ENCODE data around the gene TMEM163. TPM values are rescaled to one million over a fixed set of nuclear protein-coding genes. Genes with fewer than 3 reads are reported as not detected.

The TMEM163 gene
- total RNA-seq, 2 donors from 2014 or later, result 0.24 TPM; not detected in 1

GRCh38 chr2:134438371-134438770 is 280.4 kb downstream of the TMEM163 start:
- H3K27ac Mint-ChIP-seq, result no peak overlapping the region
- Histone ChIP-seq H3K27me3 (ENCODE audit: control insufficient read depth, insufficient read depth, low read length, poor library complexity, severe bottlenecking) (no peaks in the 10 kb centered on the region), H3K27ac (ENCODE audit: low read depth, low read length) (no peak overlapping the region), H3K4me3 (ENCODE audit: low read length) (no peak overlapping the region), H3K36me3 (ENCODE audit: control insufficient read depth, insufficient read depth, low read length) (peaks cover 4% of the 10 kb centered on the region), H3K9ac (ENCODE audit: extremely low read depth, low read length, poor library complexity, severe bottlenecking) (no peak overlapping the region), H3K9me3 (ENCODE audit: control insufficient read depth, low read length) (no peaks in the 10 kb centered on the region), H3K4me1 (ENCODE audit: control insufficient read depth, insufficient read depth, low read length) (no peaks in the 10 kb centered on the region)
- DNase-seq, result no peak
- H3K9me3 Mint-ChIP-seq, result no peaks in the 10 kb centered on the region
- TF ChIP-seq CTCF (conservative IDR thresholded peaks at IDR 0.05), result no peak
- no peaks in the 10 kb centered on the region for H3K27me3 Mint-ChIP-seq (ENCODE audit: insufficient read depth)
- no peak overlapping the region for H3K4me3 Mint-ChIP-seq
- peaks cover 8% of the 10 kb centered on the region for H3K4me1 Mint-ChIP-seq
- WGBS, 2 experiments (ENCODE audit: insufficient coverage in 1 of 2, insufficient read length in 1 of 2), result 61 to 92% methylated on average over 2 to 3 of the region's 3 CpGs
- H3K36me3 Mint-ChIP-seq (ENCODE audit: low read depth), result peaks cover 45% of the 10 kb centered on the region

GRCh38 chr2:134436706-134437105 is 282.1 kb downstream of the TMEM163 start:
- Histone ChIP-seq H3K4me3 (ENCODE audit: low read length) (no peak overlapping the region), H3K27me3 (ENCODE audit: control insufficient read depth, insufficient read depth, low read length, poor library complexity, severe bottlenecking) (no peaks in the 10 kb centered on the region), H3K27ac (ENCODE audit: low read depth, low read length) (no peak overlapping the region), H3K9ac (ENCODE audit: extremely low read depth, low read length, poor library complexity, severe bottlenecking) (no peak overlapping the region), H3K9me3 (ENCODE audit: control insufficient read depth, low read length) (no peaks in the 10 kb centered on the region), H3K4me1 (ENCODE audit: control insufficient read depth, insufficient read depth, low read length) (peaks cover 11% of the 10 kb centered on the region), H3K36me3 (ENCODE audit: control insufficient read depth, insufficient read depth, low read length) (peaks cover 11% of the 10 kb centered on the region)
- WGBS, 2 experiments (ENCODE audit: insufficient coverage in 1 of 2, insufficient read length in 1 of 2), result 81 to 93% methylated on average over 5 to 7 of the region's 7 CpGs
- no peak for DNase-seq
- TF ChIP-seq CTCF (conservative IDR thresholded peaks at IDR 0.05), result no peak
- Mint-ChIP-seq H3K36me3 (ENCODE audit: low read depth) (peaks cover 40% of the 10 kb centered on the region), H3K9me3 (no peaks in the 10 kb centered on the region), H3K4me1 (peaks cover 23% of the 10 kb centered on the region), H3K4me3 (no peak overlapping the region), H3K27me3 (ENCODE audit: insufficient read depth) (no peaks in the 10 kb centered on the region), H3K27ac (no peak overlapping the region)

- Mint-ChIP-seq H3K27ac (no peak overlapping the region), H3K4me3 (no peak overlapping the region), H3K4me1 (peaks cover 31% of the 10 kb centered on the region), H3K9me3 (no peaks in the 10 kb centered on the region), H3K36me3 (ENCODE audit: low read depth) (peaks cover 42% of the 10 kb centered on the region), H3K27me3 (ENCODE audit: insufficient read depth) (no peaks in the 10 kb centered on the region)
- no peak for DNase-seq
- Histone ChIP-seq H3K27ac (ENCODE audit: low read depth, low read length) (no peak overlapping the region), H3K36me3 (ENCODE audit: control insufficient read depth, insufficient read depth, low read length) (peaks cover 11% of the 10 kb centered on the region), H3K4me1 (ENCODE audit: control insufficient read depth, insufficient read depth, low read length) (peaks cover 11% of the 10 kb centered on the region), H3K27me3 (ENCODE audit: control insufficient read depth, insufficient read depth, low read length, poor library complexity, severe bottlenecking) (no peaks in the 10 kb centered on the region), H3K9me3 (ENCODE audit: control insufficient read depth, low read length) (no peaks in the 10 kb centered on the region), H3K9ac (ENCODE audit: extremely low read depth, low read length, poor library complexity, severe bottlenecking) (no peak overlapping the region), H3K4me3 (ENCODE audit: low read length) (no peak overlapping the region)
- TF ChIP-seq CTCF (conservative IDR thresholded peaks at IDR 0.05), result no peak
These were observed 282.9 kb downstream of the TMEM163 start for GRCh38 chr2:134435936-134436335.
